Pancreas (tissue), 10 donors: ENCODE measurements around the gene N4BP2L2. TPM values are rescaled to one million over a fixed set of nuclear protein-coding genes. Genes with fewer than 3 reads are reported as not detected.

Experiments
- ATAC-seq, 4 donors: fragments of 200-7000 bp; cut with Tn5 transposase; one replicate each; pipeline versions ENCODE4 v1.8.0 to v1.9.1; 2020; ENCODE audit warnings: mild to moderate bottlenecking in 4 of 4, moderate library complexity in 4 of 4
- DNase-seq, 6 donors: peaks; one replicate each; pipeline ENCODE4 v3.0.0-alpha.2; 2020
- FAIRE-seq: peaks from 2 replicates; lab custom pipeline; 2012; peaks lifted over from hg19 to GRCh38; lab: Jason Lieb, UNC
- H3K27ac ChIP-seq, 4 donors: fragments of 200-600 bp; sonication (generic); 1 replicate in 3 of 4; 2 replicates in 1 of 4; pipeline versions ENCODE4 v1.5.0 to v1.8.0; 2020
- H3K27me3 ChIP-seq, 4 donors: fragments of 200-600 bp; one replicate each; pipeline ENCODE4 v1.8.0; 2021
- H3K36me3 ChIP-seq, 3 donors: fragments of 200-600 bp; sonication (generic) in 1 of 3; one replicate each; pipeline versions ENCODE4 v1.5.0 to v1.8.0; 2020 to 2021
- H3K4me1 ChIP-seq, 3 donors: fragments of 200-600 bp; one replicate each; pipeline ENCODE4 v1.8.0; 2021
- H3K4me3 ChIP-seq, 4 donors: fragments of 200-600 bp; sonication (generic) in 2 of 4; one replicate each; pipeline versions ENCODE4 v1.5.0 to v1.8.0; 2020 to 2021
- H3K9me3 ChIP-seq, 4 donors: fragments of 200-600 bp; one replicate each; pipeline ENCODE4 v1.8.0; 2021
- WGBS, 2 donors: extraction: QIAGEN DNeasy Blood & Tissue Kit; methylation state at CpG; one replicate each; pipeline ENCODE4 v1.1.7; 2013; 5-methylcytosine and 5-hydroxymethylcytosine counted together
- intact Hi-C, 3 donors: fragments of 100-400 bp; cut with DNase I; formaldehyde crosslinking; loops; one replicate each; pipeline versions ENCODE4 v1.11.1 to v1.14.2; 2022
- polyA plus RNA-seq, 2 donors: library from polyadenylated mRNA; stranded (reverse); fragments of 200-250 nt; gene quantifications; one replicate each; pipeline ENCODE4 v1.2.3, GENCODE V29; 2013
- total RNA-seq, 6 donors: library from RNA; stranded (reverse); fragmentation: NEBNext Ultra II Directional in 4 of 6; extraction: Animal tissue kit (Norgen Biotek cat#: 25700) in 4 of 6; gene quantifications; one replicate each; pipeline versions ENCODE4 v1.2.1 to v1.2.4, GENCODE V29; 2021 to 2023
- TF ChIP-seq, protein P1 (sequence below), 4 donors: fragments of 200-600 bp; sonication (generic) in 3 of 4; IDR thresholded peaks; one replicate each; pipeline versions ENCODE4 v1.5.0 to v1.8.0; 2021; ENCODE audit warnings: antibody characterized with exemption in 4 of 4
- donor health status: healthy with polysubstance abuse.
- donor health status: DM: no; HTN: no; CAD: no; lungs with moderate emphysema.
- donor health status: DM: no; HTN: no; CAD: no.
- donor health status: control.
- donor health status: control.
- donor health status: Bipolar disorder and iron deficiency.
- donor health status: DM: yes; HTN: yes; CAD: no.
- donor health status: DM: no; HTN: no; CAD: no.
- donor health status: DM: no; HTN: no; CAD: no.
- donor health status: DM: yes; HTN: yes; CAD: no.

The N4BP2L2 gene
- total and polyA plus RNA-seq, 8 donors: 31.5 to 79.9 (median 50.3) TPM

DNA sequence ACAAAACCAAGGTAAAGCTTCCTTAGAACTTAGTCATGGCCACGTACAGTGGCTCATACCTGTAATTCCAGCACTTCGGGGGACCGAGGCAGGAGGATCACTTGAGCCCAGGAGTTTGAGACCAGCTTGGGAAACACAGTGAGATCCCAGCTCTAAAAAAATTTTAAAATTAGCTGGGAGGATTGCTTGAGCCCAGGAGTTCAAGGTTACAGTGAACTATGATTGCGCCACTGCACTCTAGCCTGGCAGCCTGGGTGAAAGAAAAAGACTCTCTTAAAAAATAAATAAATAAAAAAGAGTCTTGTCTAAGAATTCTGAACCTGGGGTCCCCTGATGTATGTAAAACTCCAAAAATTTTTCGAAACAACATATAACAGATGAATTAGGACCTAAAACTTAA, 34.9 kb downstream of the N4BP2L2 start:
- H3K4me1 ChIP-seq: no peaks in the 10 kb centered on the region
- H3K9me3 ChIP-seq: no peaks in the 10 kb centered on the region
- WGBS, 2 donors: 92 to 96% methylated on average over 5 of the region's 5 CpGs
- intact Hi-C loops: no loop called here
- FAIRE-seq (no peak), ATAC-seq (peak in 1 of 4 donors; percentile 22), DNase-seq (no peak)
- H3K4me3 ChIP-seq: no peak overlapping the region
- H3K27me3 ChIP-seq: no peaks in the 10 kb centered on the region
- TF ChIP-seq, protein P1, sequence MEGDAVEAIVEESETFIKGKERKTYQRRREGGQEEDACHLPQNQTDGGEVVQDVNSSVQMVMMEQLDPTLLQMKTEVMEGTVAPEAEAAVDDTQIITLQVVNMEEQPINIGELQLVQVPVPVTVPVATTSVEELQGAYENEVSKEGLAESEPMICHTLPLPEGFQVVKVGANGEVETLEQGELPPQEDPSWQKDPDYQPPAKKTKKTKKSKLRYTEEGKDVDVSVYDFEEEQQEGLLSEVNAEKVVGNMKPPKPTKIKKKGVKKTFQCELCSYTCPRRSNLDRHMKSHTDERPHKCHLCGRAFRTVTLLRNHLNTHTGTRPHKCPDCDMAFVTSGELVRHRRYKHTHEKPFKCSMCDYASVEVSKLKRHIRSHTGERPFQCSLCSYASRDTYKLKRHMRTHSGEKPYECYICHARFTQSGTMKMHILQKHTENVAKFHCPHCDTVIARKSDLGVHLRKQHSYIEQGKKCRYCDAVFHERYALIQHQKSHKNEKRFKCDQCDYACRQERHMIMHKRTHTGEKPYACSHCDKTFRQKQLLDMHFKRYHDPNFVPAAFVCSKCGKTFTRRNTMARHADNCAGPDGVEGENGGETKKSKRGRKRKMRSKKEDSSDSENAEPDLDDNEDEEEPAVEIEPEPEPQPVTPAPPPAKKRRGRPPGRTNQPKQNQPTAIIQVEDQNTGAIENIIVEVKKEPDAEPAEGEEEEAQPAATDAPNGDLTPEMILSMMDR (IDR thresholded peaks at IDR 0.05): no peak
- no peaks in the 10 kb centered on the region for H3K36me3 ChIP-seq
- H3K27ac ChIP-seq: no peak overlapping the region

DNA sequence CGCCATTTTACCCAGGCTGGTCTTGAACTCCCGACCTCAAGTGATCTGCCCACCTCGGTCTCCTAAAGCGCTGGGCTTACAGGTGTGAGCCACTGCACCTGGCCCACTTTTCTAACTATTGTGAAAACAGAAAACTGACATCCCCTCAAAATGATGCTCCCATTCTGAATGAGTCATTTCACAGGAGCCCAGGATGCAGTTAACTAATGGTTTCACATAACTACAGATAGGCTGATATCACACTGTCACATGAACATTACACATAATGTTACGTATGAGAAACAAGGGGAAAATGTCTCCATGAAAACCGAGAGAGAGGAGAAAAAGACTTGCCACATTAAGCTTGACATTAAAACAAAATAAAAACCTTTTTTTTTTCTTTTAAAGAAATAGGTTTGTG, 37.5 kb downstream of the N4BP2L2 start:
- H3K4me1 ChIP-seq: no peaks in the 10 kb centered on the region
- no peak for ATAC-seq
- TF ChIP-seq, protein P1 (IDR thresholded peaks at IDR 0.05): no peak
- no peak overlapping the region for H3K4me3 ChIP-seq
- 92 to 96% methylated on average over 6 of the region's 6 CpGs for WGBS, 2 donors
- no peak overlapping the region for H3K27ac ChIP-seq
- no peak for DNase-seq
- no peaks in the 10 kb centered on the region for H3K9me3 ChIP-seq
- intact Hi-C loops: no loop called here
- H3K27me3 ChIP-seq: no peaks in the 10 kb centered on the region
- H3K36me3 ChIP-seq: no peaks in the 10 kb centered on the region
- FAIRE-seq: no peak

DNA sequence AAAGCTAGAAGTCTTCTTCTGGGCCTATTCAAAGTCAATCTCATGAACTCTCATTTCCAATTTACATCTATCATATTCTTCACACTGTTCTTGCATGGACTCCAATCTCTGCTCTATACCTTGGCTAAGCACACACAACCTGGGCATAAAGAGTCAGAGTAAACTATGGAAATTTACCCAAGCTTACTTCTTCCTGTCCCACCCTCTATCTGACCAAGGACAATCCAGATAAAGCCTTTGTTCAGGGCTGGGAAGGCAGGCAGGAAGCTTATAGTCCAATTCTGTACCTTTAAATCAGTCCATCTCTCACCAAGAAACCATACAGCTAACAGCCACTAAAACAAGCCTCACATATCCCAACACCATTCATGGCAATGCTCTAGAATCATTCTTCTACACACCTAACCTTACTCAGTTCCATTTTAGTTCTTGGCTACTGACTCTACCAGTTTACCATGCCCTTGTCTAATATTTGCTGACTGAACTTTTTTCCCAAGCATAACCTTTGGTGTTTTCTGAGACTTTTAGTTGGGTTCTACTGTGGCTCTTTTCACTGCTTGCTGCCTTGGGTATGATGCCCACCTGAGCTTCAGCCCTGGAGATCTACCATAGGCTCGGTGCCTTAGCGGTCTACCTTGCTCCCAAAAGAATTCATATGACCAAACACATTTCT, 38.9 kb downstream of the N4BP2L2 start:
- Histone ChIP-seq H3K9me3 (no peaks in the 10 kb centered on the region), H3K27ac (no peak overlapping the region), H3K4me3 (no peak overlapping the region), H3K27me3 (no peaks in the 10 kb centered on the region), H3K4me1 (no peaks in the 10 kb centered on the region), H3K36me3 (no peaks in the 10 kb centered on the region)
- no peak for DNase-seq
- FAIRE-seq: no peak
- TF ChIP-seq, protein P1 (IDR thresholded peaks at IDR 0.05): no peak
- intact Hi-C loops: no loop called here
- ATAC-seq: no peak
- 97 to 100% methylated on average over 2 of the region's 2 CpGs for WGBS, 2 donors

DNA sequence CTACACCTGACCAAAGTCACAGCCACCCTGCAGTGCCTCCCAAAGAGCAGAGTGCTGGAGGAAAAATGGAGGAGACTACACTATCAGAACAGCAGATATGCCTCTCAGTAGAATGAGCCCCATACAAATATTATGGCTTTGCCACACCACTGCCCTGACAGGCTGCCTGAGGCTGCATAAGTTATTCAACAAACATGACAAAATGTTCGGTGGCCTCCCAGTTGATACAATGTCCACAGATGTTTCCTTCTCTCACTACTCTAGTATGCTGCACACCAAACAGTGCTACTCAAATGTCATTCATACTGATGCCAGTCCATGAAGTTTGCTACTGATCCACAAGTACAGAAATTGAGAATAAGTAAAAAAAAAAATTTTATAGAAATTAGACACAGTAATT, 41.0 kb downstream of the N4BP2L2 start:
- DNase-seq (no peak), ATAC-seq (peak in 1 of 4 donors; percentile 18), FAIRE-seq (no peak)
- WGBS, 2 donors: 35 to 44% methylated on average over 1 of the region's 1 CpG
- Histone ChIP-seq H3K4me1 (no peaks in the 10 kb centered on the region), H3K9me3 (no peaks in the 10 kb centered on the region), H3K36me3 (no peaks in the 10 kb centered on the region), H3K27me3 (no peaks in the 10 kb centered on the region), H3K4me3 (no peak overlapping the region), H3K27ac (no peak overlapping the region)
- intact Hi-C loops: no loop called here
- TF ChIP-seq, protein P1 (IDR thresholded peaks at IDR 0.05): no peak

DNA sequence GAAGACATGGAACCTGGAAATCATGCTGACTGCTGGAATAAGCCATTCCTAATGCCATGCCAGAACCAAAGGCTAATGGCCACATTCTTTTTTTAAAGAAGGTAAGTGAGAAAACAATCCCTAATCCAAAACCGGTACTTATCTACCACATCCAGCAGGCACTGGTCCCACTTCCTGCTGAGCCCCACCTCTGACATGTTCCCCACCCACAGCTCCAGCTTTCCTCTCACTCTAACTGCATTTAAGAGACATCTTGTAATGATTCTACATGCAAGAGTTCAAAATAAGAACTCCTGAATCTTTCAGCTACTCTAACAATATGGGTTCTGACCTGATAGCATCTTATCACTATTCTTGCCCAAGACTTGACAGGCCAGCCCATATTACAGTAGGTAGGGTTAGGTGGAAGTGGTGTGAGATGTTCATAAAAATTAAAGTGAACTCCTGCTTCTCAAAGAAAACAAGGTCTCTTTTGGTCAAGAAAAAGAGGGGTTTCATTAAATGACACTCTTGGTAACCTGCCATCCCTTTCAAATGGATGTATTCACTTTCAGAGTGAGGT, 41.9 kb downstream of the N4BP2L2 start:
- no peaks in the 10 kb centered on the region for H3K9me3 ChIP-seq
- FAIRE-seq: no peak
- H3K27me3 ChIP-seq: no peaks in the 10 kb centered on the region
- no peaks in the 10 kb centered on the region for H3K36me3 ChIP-seq
- H3K4me3 ChIP-seq: no peak overlapping the region
- H3K27ac ChIP-seq: no peak overlapping the region
- no peak for DNase-seq
- 44 to 45% methylated on average over 1 of the region's 1 CpG for WGBS, 2 donors
- H3K4me1 ChIP-seq: no peaks in the 10 kb centered on the region
- TF ChIP-seq, protein P1 (IDR thresholded peaks at IDR 0.05): no peak
- no peak for ATAC-seq
- intact Hi-C loops: no loop called here
